ENCODE results near the gene HTRA1. TPM values are rescaled to one million over a fixed set of nuclear protein-coding genes. Genes with fewer than 3 reads are reported as not detected.
A peak's percentile ranks its signal among the peaks of the same experiment; 100 is the strongest.

Gene HTRA1
- total and polyA plus RNA-seq, 8 donors = 26.3 to 81.2 (median 55.3) TPM

- peak overlapping the region in 1 of 5 donors; percentile 74 for H3K27ac ChIP-seq
- 51 to 85% (median 77%) methylated on average over 5 of the region's 5 CpGs for WGBS, 5 donors
- TF ChIP-seq POLR2AphosphoS5 (IDR thresholded peaks at IDR 0.05) (no peak), CTCF (IDR thresholded peaks at IDR 0.05) (no peak), POLR2A (IDR thresholded peaks at IDR 0.05) (no peak), EP300 (IDR thresholded peaks at IDR 0.05) (no peak)
- H3K36me3 ChIP-seq = no peaks in the 10 kb centered on the region
- H3K27me3 ChIP-seq = no peaks in the 10 kb centered on the region
- intact Hi-C loops (cut with DNase I; ENCODE audit: low total_unique reads) = no loop called here
- no peaks in the 10 kb centered on the region for H3K9me3 ChIP-seq
- H3K4me1 ChIP-seq = peaks cover 0 to 69% (median 34%) of the 10 kb centered on the region in 4 donors
- no peak for DNase-seq
- no peak overlapping the region for H3K4me3 ChIP-seq
These were observed 16.1 kb downstream of the HTRA1 start for GRCh38 chr10:122477436-122477835.

GRCh38 chr10:122478971-122479370 lies 17.6 kb downstream of the HTRA1 start:
- no peaks in the 10 kb centered on the region for H3K27me3 ChIP-seq
- TF ChIP-seq CTCF (IDR thresholded peaks at IDR 0.05) (no peak), POLR2AphosphoS5 (IDR thresholded peaks at IDR 0.05) (no peak), POLR2A (IDR thresholded peaks at IDR 0.05) (no peak)
- no peak overlapping the region for H3K4me3 ChIP-seq
- no peak for DNase-seq
- no peaks in the 10 kb centered on the region for H3K36me3 ChIP-seq
- peak overlapping the region in 1 of 5 donors; percentile 62 for H3K27ac ChIP-seq
- no peaks in the 10 kb centered on the region for H3K9me3 ChIP-seq
- intact Hi-C loops (cut with DNase I; ENCODE audit: low total_unique reads) = no loop called here
- 70 to 85% (median 82%) methylated on average over 7 of the region's 7 CpGs for WGBS, 5 donors
- peaks cover 0 to 70% (median 31%) of the 10 kb centered on the region in 4 donors for H3K4me1 ChIP-seq

GRCh38 chr10:122480146-122480833 lies 18.9 kb downstream of the HTRA1 start:
- Histone ChIP-seq H3K4me3 (no peak overlapping the region), H3K36me3 (no peaks in the 10 kb centered on the region), H3K4me1 (peaks cover 0 to 70% (median 25%) of the 10 kb centered on the region in 4 donors), H3K9me3 (no peaks in the 10 kb centered on the region), H3K27me3 (no peaks in the 10 kb centered on the region), H3K27ac (peak overlapping the region in 1 of 5 donors; percentile 62)
- intact Hi-C loops (cut with DNase I; ENCODE audit: low total_unique reads) = no loop called here
- no peak for DNase-seq
- no peak for TF ChIP-seq POLR2AphosphoS5 (IDR thresholded peaks at IDR 0.05)
- no peak for TF ChIP-seq EP300 (IDR thresholded peaks at IDR 0.05)
- TF ChIP-seq POLR2A (IDR thresholded peaks at IDR 0.05) = no peak
- no peak for TF ChIP-seq CTCF (IDR thresholded peaks at IDR 0.05)
- WGBS, 5 donors = 80 to 96% (median 91%) methylated on average over 10 of the region's 10 CpGs

GRCh38 chr10:122481296-122482056 lies 20.1 kb downstream of the HTRA1 start:
- H3K36me3 ChIP-seq = no peaks in the 10 kb centered on the region
- peaks cover 3 to 70% (median 24%) of the 10 kb centered on the region in 4 donors for H3K4me1 ChIP-seq
- H3K27ac ChIP-seq = no peak overlapping the region
- H3K27me3 ChIP-seq = no peaks in the 10 kb centered on the region
- intact Hi-C loops (cut with DNase I; ENCODE audit: low total_unique reads) = no loop called here
- no peak for DNase-seq
- WGBS, 5 donors = 85 to 89% (median 86%) methylated on average over 6 of the region's 6 CpGs
- no peaks in the 10 kb centered on the region for H3K9me3 ChIP-seq
- no peak overlapping the region for H3K4me3 ChIP-seq
- TF ChIP-seq POLR2A (IDR thresholded peaks at IDR 0.05) (no peak), POLR2AphosphoS5 (IDR thresholded peaks at IDR 0.05) (no peak), EP300 (IDR thresholded peaks at IDR 0.05) (no peak), CTCF (IDR thresholded peaks at IDR 0.05) (no peak)

All from stomach (tissue), 9 donors.